Neural progenitor cell (in vitro differentiated cells): ENCODE results near the gene MGMT.

Experiments used
- CTCF ChIP-seq: fragments of 200-600 bp; sonication (generic); IDR thresholded peaks from 2 replicates; pipeline ENCODE4 v1.5.1; 2017; ENCODE audit warnings: antibody characterized with exemption, mild to moderate bottlenecking
- EZH2 ChIP-seq: fragments of 200-600 bp; sonication (generic); IDR thresholded peaks from 2 replicates; pipeline ENCODE4 v1.6.1; 2017; ENCODE audit warnings: antibody characterized with exemption, mild to moderate bottlenecking, moderate library complexity
- EZH2phosphoT487 ChIP-seq: fragments of 200-600 bp; sonication (generic); IDR thresholded peaks from 2 replicates; pipeline ENCODE4 v1.6.1; 2017; ENCODE audit warnings: antibody characterized with exemption

GRCh38 chr10:129465796-129466702, 992 bp upstream of the MGMT start:
- no peak for TF ChIP-seq CTCF
- TF ChIP-seq EZH2 = no peak
- no peak for TF ChIP-seq EZH2phosphoT487
